OCI-LY3 (cell line): ENCODE results near the gene NFIB.

Source experiments
- H2AFZ ChIP-seq: fragments of 200-600, 300-600 bp; shearing (Covaris generic); 2 replicates; pipeline ENCODE4 v1.6.0; 2014; ENCODE audit warnings: antibody characterized with exemption, low read depth, low read length
- H3K27ac ChIP-seq: fragments of 200-600, 300-600 bp; sonication (generic); 2 replicates; pipeline ENCODE4 v1.5.1; 2014; ENCODE audit warnings: mild to moderate bottlenecking, low read length, moderate library complexity, mixed read lengths
- H3K27me3 ChIP-seq: fragments of 200-600, 300-600 bp; sonication (generic); 2 replicates; pipeline ENCODE4 v1.6.1; 2014; ENCODE audit warnings: low read depth, low read length, mixed read lengths
- H3K36me3 ChIP-seq: fragments of 200-600, 300-600 bp; sonication (generic); replicated peaks from 2 replicates; pipeline ENCODE3; 2014; ENCODE audit warnings: low read depth, low read length, mixed read lengths
- H3K4me1 ChIP-seq: fragments of 300-600, 200-600 bp; sonication (generic); 2 replicates; pipeline ENCODE4 v1.6.1; 2014; ENCODE audit warnings: low read length, mixed read lengths
- H3K4me2 ChIP-seq: fragments of 200-600, 300-600 bp; sonication (generic); 2 replicates; pipeline ENCODE4 v1.6.1; 2014; ENCODE audit warnings: low read length, mixed read lengths
- H3K4me3 ChIP-seq: fragments of 300-600, 200-600 bp; sonication (generic); 2 replicates; pipeline ENCODE4 v1.5.1; 2014; ENCODE audit warnings: antibody characterized with exemption, mild to moderate bottlenecking, low read length, moderate library complexity
- H3K79me2 ChIP-seq: fragments of 300-600, 200-600 bp; shearing (Covaris generic); 2 replicates; pipeline ENCODE4 v1.6.1; 2014; ENCODE audit warnings: mild to moderate bottlenecking, low read length, mixed read lengths
- H3K9ac ChIP-seq: fragments of 300-600, 200-600 bp; shearing (Covaris generic); 2 replicates; pipeline ENCODE4 v1.6.0; 2014; ENCODE audit warnings: mild to moderate bottlenecking, low read length, moderate library complexity
- H3K9me3 ChIP-seq: fragments of 200-600, 300-600 bp; shearing (Covaris generic); 2 replicates; pipeline ENCODE4 v1.6.1; 2014; ENCODE audit warnings: low read length, mixed read lengths; ENCODE audit not compliant: insufficient read depth
- H4K20me1 ChIP-seq: fragments of 200-600, 300-600 bp; sonication (generic); 2 replicates; pipeline ENCODE4 v1.6.1; 2016; ENCODE audit warnings: low read length, mixed read lengths; ENCODE audit not compliant: insufficient read depth
- EZH2phosphoT487 ChIP-seq: fragments of 200-600 bp; shearing (Covaris generic); IDR thresholded peaks from 2 replicates; pipeline ENCODE4 v1.6.1; 2018; ENCODE audit warnings: antibody characterized with exemption, mixed run types, low read depth
- TF ChIP-seq, protein P1 (sequence below): fragments of 200-600, 300-600 bp; sonication (generic); IDR thresholded peaks from 2 replicates; pipeline ENCODE4 v1.5.1; 2014; ENCODE audit warnings: antibody characterized with exemption, low read length, low read depth

Gene NFIB

DNA sequence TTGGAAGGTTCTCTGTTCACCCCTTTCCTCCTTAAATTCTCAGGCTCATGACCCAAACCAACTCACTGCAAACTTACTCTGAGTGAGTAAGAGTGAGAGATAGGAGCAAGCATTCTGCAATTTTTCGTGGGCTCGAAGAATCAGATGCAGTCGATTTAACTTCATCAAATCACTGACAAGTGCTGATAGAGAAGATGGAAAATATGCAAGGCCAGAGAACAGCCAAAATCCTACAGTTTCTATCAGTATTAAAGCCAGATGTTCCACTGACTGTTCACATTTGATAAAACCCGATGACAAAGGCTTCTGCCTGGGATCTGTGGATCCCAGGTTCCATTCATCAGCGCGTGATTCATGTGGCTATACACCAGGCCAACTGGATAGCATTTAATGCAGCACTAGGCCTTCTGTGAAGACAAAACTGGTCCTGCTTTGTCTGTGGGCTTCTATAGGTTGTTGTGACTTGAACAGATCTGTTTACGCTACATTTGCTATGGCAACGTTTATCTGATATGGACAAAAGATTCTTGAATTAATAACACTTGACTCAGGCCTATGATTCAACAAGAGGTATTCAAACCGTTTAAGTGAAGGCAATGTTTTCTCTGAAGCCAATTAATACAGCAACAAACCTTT is 251.2 kb downstream of the NFIB start:
- no peak for TF ChIP-seq EZH2phosphoT487
- TF ChIP-seq, protein P1, sequence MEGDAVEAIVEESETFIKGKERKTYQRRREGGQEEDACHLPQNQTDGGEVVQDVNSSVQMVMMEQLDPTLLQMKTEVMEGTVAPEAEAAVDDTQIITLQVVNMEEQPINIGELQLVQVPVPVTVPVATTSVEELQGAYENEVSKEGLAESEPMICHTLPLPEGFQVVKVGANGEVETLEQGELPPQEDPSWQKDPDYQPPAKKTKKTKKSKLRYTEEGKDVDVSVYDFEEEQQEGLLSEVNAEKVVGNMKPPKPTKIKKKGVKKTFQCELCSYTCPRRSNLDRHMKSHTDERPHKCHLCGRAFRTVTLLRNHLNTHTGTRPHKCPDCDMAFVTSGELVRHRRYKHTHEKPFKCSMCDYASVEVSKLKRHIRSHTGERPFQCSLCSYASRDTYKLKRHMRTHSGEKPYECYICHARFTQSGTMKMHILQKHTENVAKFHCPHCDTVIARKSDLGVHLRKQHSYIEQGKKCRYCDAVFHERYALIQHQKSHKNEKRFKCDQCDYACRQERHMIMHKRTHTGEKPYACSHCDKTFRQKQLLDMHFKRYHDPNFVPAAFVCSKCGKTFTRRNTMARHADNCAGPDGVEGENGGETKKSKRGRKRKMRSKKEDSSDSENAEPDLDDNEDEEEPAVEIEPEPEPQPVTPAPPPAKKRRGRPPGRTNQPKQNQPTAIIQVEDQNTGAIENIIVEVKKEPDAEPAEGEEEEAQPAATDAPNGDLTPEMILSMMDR, result no peak
- Histone ChIP-seq H3K36me3 (no peaks in the 10 kb centered on the region), H3K27ac (no peak overlapping the region), H3K4me1 (no peaks in the 10 kb centered on the region), H3K4me2 (no peak overlapping the region), H2AFZ (no peak overlapping the region), H3K27me3 (0 out of 2 replicates have a peak, but pooled peaks cover 3% of the 10 kb centered on the region), H4K20me1 (no peaks in the 10 kb centered on the region), H3K9ac (no peak overlapping the region), H3K9me3 (no peaks in the 10 kb centered on the region), H3K79me2 (no peaks in the 10 kb centered on the region), H3K4me3 (no peak overlapping the region)

- H3K4me2 ChIP-seq, result no peak overlapping the region
- no peaks in the 10 kb centered on the region for H3K36me3 ChIP-seq
- no peaks in the 10 kb centered on the region for H4K20me1 ChIP-seq
- no peak overlapping the region for H3K4me3 ChIP-seq
- no peaks in the 10 kb centered on the region for H3K4me1 ChIP-seq
- H3K9me3 ChIP-seq, result no peaks in the 10 kb centered on the region
- TF ChIP-seq, protein P1, result no peak
- TF ChIP-seq EZH2phosphoT487, result no peak
- 0 out of 2 replicates have a peak, but pooled peaks cover 3% of the 10 kb centered on the region for H3K27me3 ChIP-seq
- no peak overlapping the region for H2AFZ ChIP-seq
- no peak overlapping the region for H3K9ac ChIP-seq
- no peak overlapping the region for H3K27ac ChIP-seq
- no peaks in the 10 kb centered on the region for H3K79me2 ChIP-seq
These were observed 251.9 kb downstream of the NFIB start for GRCh38 chr9:14061936-14062585.

DNA sequence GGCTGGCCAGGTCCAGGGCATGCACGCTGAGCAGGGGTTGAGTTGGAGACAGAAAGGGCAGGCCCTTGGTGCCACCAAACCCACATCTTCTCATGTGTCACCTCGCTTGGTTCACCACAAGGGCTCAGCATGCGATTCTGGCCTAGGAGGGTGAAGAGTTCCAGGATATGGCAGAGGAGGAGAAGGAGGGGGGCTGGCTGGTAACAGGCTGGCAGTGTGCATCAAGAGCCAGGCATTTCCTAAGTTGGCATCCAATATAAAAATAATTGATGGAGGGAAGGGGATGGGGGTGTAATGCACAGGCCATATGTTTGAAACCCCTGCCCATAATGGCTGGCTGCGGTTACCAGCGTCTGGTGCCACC is 255.6 kb downstream of the NFIB start:
- Histone ChIP-seq H3K27me3 (no peaks in the 10 kb centered on the region), H3K9me3 (no peaks in the 10 kb centered on the region), H4K20me1 (no peaks in the 10 kb centered on the region), H3K79me2 (no peaks in the 10 kb centered on the region), H3K4me2 (no peak overlapping the region), H3K27ac (no peak overlapping the region), H3K36me3 (no peaks in the 10 kb centered on the region), H3K4me3 (no peak overlapping the region), H3K9ac (no peak overlapping the region), H3K4me1 (no peaks in the 10 kb centered on the region), H2AFZ (no peak overlapping the region)
- TF ChIP-seq, protein P1, result no peak
- TF ChIP-seq EZH2phosphoT487, result no peak

GRCh38 chr9:14057368-14058324 is 256.3 kb downstream of the NFIB start:
- Histone ChIP-seq H3K9me3 (no peaks in the 10 kb centered on the region), H3K27ac (no peak overlapping the region), H3K4me1 (no peaks in the 10 kb centered on the region), H3K79me2 (no peaks in the 10 kb centered on the region), H3K4me2 (no peak overlapping the region), H3K36me3 (no peaks in the 10 kb centered on the region), H3K4me3 (no peak overlapping the region), H3K27me3 (no peaks in the 10 kb centered on the region), H2AFZ (no peak overlapping the region), H4K20me1 (no peaks in the 10 kb centered on the region), H3K9ac (no peak overlapping the region)
- TF ChIP-seq EZH2phosphoT487, result no peak
- TF ChIP-seq, protein P1, result no peak
